ENCODE results near the gene DIABLO.
"Not testable (repeated sequence)": the region's sequence is repeated elsewhere in the genome, so short reads cannot be mapped to it uniquely, and the experiment has no call there.

The DIABLO gene

DNA sequence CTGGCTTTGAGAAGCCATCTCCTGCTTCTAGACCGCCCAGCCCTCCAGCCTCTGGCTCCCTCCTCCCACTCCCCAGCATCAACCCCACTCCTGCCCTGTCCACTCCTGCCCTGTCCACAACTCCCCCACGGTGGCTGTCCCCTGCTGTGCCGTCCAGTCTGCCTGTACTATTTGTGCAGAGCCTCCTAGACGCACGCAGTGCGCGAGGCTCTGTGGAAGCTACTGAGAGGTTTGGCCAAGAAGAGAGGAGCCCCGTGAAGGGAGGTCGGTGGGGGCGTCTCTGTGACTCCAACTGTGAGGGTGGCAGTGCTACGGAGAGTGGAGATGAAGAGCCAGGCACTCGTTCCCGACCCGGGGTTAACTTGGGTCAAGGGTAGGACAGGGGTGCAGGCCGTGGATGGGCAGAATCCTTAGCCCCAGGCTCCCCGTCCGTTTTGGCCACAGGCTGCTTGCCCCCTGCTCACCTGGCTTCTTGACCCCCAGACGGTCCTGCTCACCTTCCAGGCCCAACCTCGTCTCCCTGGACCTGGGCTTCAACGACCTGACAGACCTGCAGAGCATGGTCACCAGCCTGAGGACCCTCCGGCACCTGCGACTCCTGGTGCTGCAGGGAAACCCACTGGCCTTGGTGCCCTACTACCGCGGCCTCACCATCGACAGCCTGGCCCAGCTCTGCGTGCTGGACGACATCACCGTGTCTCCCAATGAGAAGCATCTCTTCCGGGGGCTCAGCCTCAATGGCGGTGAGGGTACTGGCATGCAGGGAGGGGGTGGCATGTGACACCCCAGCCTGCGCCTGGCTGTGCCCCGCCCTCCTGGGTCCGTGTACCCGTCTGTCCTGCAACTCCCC lies 36.0 kb downstream of the DIABLO start:
- peak; percentile 25 for DNase-seq (ENCODE audit: low spot score)

DNA sequence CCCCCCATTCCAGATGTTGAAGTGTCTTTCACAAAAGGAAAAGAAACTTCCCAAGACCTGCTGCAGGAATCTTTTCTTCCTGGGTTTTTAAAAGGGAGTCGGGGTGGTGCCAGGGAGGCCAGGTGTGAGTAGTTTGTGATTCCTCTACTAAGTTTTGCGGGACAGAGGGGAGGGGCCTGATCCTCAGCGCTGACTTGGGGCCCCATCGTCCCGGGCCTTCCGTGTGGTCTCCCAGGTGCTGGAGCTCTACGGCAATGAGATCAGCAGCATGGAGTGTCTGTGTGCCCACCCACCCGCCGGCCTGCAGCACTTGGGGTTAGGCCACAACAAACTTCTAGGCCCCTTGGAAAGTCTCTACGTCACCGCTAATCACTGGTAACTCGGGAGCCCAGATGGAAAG lies 38.4 kb downstream of the DIABLO start:
- no peak for DNase-seq (ENCODE audit: low spot score)

DNA sequence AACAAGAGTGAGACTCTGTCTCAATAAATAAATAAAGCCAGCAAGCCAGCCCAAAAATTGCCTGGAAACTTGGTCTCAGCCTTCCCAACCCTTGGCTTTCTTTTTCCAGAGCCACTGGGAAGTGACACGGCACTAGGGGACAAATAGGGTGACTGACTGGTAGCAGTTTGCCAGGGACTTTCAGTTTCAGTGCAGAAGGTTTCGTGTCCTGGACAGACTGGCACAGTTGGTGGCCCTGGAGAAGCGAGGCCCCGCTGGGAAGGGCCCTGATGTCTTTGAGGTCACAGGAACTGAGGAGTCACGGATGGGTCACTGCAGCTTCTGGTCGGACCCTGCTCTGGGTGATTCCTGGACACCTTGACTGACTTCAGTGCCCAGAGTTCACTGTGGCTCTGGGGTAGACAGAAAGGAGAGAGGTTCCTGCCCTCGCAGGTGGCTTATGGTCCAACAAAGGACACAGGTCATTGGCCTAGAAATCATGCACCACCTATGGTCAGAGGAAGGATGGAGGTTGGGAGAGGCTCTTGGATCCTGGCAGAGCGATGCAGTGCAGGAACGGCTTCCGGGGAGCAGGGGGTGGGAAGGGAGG lies 40.3 kb downstream of the DIABLO start:
- no peak for DNase-seq (ENCODE audit: low spot score)

DNA sequence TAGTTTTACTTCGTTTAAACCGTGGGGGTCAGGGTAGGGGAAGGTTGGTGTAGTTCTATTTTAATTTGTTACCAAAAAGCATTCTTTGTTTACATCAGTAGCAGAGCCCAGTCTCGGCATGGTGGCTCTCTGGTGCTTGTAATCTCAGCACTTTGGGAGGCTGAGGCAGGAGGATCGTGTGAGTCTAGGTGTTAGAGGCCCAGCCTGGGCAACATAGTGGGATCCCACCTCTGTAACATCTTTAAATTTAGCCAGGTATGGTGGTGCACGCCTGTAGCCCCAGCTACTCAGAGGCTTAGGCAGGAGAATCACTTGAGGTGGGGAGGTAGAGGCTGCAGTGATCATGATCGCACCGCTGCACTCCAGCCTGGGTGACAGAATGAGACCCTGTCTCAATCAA lies 40.8 kb downstream of the DIABLO start:
- no peak for DNase-seq (ENCODE audit: low spot score)

DNA sequence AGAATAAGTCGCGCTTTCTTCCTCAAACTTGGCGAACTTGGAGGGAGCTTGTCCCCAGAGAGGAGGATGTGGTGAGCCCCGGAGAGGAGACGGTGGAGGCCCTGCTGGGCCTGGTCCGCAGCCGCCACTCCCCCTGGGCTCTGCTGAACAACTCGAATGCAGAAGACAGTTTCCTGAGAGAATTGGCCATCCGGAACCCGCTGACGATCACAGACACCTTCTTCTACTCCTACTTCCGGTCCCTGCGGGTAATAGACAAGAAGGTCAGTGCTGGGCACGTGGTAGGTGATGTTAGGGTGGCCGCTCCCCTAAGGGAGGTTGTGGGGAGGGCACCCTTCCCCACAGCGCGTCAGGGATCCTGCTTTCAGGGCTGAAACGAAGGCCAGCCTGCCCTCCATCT lies 41.3 kb downstream of the DIABLO start:
- DNase-seq (ENCODE audit: low spot score), result no peak

DNA sequence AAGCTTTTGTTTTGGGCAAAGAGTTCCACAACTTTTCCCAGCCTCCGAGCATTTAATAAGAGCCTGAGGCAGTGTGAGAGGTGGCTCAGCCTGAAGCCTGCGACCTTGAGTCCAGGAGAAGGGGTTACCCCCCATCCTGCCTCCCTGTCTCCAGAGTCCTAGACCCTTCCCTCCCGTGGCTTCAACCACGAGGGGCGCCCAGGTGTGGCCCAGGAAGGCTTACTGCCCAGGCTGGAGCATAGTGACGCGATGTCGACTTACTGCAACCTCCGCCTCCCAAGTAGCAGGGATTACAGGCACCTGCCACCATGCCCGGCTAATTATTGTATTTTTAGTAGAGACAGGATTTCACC lies 42.3 kb downstream of the DIABLO start:
- no peak for DNase-seq (ENCODE audit: low spot score)

DNA sequence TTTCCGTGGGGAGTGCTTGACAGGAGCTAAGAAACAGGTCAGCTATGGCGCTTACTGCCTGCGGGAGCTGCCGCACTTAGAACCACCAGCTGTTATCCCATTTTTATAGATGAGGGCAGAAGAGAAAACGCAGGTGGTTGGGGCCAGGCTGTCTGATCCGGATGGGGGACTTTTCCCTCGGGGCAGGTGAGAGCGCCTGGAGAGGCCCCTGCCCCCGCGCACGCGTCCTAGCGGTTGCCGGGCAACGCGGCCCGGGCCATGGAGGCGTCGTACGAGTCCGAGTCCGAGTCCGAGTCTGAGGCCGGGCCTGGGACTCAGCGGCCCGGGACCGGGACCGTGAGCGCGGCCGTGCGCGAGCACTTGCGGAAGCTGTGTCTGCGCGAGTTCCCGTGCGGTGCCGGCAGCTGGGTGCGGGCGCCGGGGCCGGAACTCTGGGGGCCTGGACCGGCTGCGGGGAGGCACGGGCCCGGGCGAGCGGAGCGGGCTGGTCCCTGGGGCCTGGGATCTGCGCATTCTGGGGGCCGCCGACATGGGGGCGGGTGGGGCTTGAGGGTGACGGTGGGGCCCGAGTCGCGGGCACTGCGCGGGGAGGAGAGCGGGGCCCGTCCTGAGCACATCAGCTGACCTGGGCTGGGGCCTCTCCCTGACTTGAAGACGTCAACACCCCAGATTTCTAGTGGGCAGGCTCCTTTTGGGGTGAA lies 42.8 kb downstream of the DIABLO start, which contains the start of gene LRRC43:
Gene LRRC43 (plus strand): TSS at position 237 of the 701 bp plus-strand sequence. CDS start 22 bp downstream, at position 259.
- peak; percentile 86 for DNase-seq (ENCODE audit: low spot score)

DNA sequence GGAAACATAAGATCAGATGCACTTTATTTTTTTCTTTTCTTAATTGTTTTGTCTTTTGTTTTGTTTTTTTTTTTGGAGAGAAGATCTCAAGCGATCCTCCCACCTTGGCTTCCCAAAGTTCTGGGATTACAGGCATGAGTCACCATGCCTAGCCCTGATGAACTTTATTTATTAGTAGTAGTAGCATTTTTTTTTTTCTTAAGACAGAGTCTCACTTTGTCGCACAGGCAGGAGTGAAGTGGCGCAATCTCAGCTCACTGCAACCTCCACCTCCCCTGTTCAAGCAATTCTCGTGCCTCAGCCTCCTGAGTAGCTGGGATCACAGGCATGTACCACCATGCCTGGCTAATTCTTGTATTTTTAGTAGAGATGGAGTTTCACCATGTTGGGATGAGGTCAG lies 49.4 kb downstream of the DIABLO start:
- not testable (repeated sequence) for DNase-seq (ENCODE audit: low spot score)

DNA sequence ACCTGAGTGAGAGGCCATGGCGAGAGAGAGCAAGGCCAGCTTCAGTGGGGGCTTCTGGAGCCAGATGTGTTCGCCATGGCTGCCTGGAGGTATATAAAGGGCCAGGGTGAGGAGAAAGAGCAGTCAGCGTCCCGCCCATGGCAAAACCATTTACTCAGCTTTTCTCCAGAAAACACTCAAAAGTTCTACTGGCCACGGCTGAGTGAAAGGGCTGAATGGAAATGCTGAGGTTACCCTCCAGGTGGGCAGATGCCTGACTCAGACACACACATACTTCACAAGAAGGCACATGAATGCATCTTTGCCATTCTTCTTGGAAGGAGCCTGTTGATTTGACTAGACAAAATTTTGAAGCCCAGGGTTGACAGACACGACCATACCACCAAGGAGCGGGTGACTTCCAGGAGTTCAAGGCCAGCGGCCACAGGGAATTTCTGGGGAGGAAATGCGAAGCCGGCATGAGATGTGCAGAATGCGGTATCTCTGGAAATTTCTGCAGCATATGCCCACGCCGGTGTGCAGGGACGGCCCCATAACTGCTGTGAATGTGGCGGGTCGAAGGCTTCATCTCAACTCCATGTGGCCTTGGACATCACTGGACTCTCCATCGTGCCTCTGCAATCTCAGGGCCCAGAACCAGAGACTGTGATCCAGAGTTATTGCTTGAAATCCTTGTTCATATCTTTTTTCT lies 51.6 kb downstream of the DIABLO start, which contains the start of gene IL31:
Gene IL31 (minus strand): TSS at position 67 of the 691 bp plus-strand sequence. CDS start 49 bp downstream, at position 18.
- DNase-seq (ENCODE audit: low spot score), result no peak

DNA sequence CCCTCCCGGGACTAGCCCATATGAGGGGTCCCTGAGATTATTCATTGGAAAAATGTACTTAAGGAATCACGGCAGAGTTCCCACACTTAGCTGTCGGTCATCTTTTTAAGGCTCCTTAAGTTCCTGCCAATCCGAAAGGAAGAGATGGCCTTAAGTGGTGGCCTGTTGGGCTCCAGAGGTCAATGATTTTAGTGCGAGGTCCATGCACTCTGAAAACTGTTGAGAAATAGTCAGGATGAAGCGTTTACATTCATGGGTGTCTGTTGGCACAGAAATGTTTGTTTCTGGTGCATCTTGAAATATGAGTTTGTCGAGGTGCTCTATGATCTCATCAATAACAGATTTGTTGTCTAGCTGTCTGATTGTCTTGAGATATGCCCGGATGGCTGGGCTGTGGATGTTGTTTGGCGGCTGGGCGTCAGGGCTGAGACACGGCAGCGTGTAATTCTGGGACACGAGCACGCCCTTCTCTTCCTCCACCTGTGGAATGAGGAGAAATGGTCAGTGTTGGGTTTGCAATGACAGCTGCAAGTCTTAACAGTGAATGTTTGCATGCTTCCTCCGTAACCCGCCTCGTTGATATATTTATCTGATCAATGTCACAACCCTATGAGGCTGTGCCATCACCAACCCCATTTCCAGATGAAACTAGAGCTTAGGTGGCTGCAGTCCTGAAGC lies 53.5 kb downstream of the DIABLO start:
- no peak for DNase-seq (ENCODE audit: low spot score)

DNA sequence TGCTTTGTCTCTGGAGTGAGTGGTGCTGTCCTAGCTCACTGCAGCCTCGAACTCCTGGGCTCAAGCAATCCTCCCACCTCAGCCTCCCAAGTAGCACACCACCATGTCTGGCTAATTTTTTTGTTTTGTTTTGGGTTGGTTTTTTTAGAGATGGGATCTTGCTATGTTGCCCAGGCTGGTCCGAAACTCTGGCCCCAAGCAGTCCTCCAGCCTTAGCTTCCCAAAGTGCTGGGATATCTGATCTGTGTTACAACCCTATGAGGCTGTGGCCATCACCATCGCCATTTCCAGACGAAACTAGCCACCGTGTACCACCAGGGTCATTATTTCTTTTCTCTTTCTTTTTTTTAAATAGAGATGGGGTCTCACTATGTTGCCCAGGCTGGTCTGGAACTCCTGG lies 54.5 kb downstream of the DIABLO start:
- no peak for DNase-seq (ENCODE audit: low spot score)

DNA sequence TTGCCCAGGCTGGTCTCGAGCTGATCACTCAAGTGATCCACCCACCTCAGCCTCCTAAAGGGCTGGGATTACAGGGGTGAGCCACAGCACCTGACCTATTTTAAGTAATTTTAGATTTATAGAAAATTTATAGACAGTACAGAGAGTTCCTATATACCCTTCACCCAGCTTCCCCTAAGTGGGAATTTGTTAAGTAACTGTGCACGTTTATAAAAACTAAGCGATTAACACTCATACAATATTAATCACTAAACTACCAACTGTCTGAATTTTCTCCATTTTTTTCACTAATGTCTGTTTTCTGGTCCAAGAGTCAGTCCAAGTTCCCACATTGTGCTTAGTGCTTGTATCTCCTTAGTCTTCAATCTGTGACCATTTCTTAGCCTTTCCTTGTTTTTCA lies 57.4 kb downstream of the DIABLO start:
- no peak for DNase-seq (ENCODE audit: low spot score)

DNA sequence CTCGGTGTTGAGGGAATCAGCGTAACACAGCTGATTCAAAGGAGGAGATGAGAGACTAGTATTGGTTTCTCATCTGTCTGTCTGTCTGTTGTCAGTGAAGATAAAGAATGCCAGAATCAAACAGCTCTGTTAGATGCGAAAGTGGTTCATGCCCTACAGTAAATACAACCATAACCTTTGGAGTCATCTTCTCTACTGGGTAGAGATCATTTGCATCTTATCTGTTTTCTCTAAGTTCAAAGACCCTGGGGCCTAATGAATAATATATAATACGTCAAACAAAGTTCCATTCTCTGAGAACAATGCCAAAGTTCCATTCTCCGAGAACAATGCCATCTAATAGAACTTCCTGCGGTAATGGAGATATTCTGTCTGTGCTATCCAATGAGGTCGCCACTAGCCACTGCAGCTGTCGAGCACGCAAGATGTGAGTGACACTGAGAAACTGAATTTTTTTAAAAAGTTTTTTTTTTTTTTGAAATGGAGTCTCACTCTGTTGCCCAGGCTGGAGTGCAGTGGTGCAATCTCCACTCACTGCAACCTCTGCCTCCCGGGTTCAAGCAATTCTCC lies 58.4 kb downstream of the DIABLO start:
- no peak for DNase-seq (ENCODE audit: low spot score)

DNA sequence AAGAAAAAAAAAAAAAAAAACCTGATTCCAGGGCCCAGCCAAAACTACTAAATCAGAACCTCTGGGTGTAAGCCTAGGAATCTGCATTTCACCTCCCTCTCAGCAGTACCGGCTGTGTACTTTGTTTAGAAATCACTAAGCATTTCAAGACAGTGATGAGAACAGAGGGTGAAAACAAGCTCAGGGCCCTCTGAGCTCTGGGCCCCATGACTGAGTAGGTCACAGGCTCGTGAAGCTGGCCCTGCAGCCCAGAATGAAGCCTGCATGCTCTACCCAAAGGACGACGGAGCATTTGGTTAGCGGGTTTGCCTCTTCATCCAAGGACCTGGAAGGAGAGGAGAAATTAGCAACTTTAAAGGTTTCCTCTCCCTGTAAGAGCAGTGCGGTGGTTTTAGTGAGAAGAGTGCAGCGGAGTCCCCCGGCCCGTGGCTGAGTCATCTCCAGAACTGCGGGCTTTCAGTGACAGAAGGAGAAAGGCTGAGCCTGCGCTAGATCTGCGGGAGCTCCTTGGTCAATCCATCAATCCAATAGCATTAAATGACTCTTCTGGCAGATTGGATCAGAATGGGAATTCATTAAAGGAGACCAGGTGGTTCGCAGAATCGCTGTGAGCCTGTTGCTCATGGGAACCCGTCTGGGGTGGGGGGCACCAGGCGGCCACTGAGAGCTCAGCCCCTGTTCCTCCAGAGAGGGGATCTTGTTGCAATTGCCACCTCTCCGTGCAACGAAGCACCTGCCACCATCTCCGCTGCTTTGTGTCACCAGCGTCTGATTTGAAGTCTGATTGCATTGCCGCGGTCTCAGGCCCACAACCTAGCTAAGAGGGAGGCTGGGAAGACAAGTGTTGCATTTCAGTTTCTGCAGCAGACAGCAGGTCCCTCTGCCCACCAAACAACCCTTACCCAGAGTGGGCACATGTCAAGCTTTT lies 59.2 kb downstream of the DIABLO start:
- no peak for DNase-seq (ENCODE audit: low spot score)

DNA sequence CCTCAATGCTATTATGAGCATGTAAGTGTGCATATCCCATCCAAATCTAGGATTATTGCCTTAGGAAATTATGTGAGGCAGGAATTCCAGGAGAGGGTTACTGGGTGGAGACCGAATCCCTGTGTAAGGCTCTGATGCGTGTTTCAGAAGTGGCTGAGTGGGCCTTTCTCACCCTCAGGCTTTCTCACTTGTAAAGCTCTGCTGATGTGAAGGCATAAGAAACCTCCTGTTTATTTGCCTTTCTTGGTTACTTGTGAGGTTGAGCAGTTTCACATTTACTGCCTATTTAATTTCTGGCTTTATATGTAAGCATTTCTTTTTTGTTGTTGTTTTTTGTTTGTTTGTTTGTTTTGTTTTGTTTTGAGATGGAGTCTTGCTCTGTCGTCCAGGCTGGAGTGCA lies 62.9 kb downstream of the DIABLO start:
- no peak for DNase-seq (ENCODE audit: low spot score)

DNA sequence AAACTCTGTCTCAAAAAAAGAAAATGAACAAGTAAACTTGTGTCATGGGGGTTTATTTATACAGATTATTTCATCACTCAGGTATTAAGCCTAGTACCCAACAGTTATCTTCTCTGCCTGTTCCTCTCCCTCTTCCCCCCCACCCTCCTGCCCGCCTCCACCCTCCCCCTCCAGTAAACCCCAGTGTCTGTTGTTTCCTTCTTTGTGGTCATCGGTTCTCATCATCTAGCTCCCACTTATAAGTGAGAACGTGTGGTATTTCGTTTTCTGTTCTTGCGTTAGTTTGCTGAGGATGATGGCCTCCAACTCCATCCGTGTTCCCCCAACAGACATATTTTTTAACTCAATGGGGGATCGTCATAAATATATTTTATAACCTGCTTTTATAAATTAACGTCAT lies 64.2 kb downstream of the DIABLO start:
- no peak for DNase-seq (ENCODE audit: low spot score)

DNA sequence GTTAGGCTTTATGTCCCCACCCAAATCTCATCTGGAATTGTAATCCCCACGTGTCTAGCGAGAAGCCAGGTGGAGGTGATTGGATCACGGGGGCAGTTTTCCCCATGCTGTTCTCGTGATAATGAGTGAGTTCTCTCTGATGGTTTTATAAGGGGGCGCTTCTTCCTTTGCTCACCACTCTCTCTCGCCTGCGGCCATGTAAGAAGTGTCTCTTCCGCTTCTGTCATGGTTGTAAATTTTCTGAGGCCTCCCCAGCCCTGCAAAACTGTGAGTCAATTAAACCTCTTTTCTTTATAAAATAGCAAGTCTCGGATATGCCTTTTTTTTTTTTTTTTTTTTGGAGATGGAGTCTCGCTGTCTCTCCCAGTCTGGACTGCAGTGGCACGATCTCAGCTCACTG lies 65.1 kb downstream of the DIABLO start:
- no peak for DNase-seq (ENCODE audit: low spot score)

DNA sequence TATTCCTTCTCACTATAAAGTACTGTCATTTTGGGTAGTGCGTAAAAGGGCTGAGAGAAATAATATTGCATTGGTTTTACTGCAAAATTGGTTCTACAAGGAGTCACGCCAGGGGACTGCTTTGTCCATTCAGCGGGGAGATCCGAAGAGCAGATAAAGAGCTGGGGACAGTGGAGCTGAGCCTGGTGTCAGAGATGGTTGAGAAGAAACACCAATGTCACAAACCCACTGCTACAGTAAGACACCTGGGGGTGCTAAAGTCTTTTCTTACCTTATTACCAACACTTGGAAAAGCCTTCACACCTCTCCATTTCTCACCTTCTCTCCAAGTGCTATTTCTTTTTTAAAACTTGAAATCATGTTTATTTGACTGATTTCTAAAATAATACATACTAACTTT lies 66.0 kb downstream of the DIABLO start:
- peak; percentile 38 for DNase-seq (ENCODE audit: low spot score)

DNA sequence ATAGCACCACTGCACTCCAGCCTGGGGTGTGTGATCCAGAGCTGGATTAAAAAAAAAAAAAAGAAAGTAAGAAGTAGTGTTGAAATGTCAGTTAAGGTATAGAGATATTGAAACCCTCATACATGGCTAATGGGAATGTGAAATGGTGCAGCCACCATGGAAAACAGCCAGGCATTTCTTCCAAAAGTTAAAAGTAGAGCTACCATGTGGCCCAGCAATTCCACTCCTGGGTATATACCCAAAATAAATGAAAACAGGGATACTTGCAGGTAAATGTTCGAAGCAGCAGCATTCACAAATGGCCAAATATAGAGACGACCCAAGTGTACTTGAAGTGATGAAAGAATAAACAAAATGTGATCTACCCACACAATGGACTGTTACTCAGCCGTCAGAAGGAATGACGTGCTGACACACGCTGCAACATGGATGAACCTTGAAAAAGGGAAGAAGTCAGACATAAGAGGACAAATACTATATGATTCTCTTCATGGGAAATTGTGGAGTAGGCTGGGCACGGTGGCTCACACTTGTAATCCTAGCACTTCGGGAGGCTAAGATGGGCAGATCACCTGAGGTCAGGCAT lies 67.1 kb downstream of the DIABLO start:
- no peak for DNase-seq (ENCODE audit: low spot score)

Measured in D341Med (cell line).